HCT116 (cell line): ENCODE results near the gene RAC2.

Source experiments
- CTCF ChIP-seq, 3 experiments: fragments of 200-600 bp in 1 of 3; sonication (generic) in 1 of 3; IDR thresholded peaks in 2 of 3; conservative IDR thresholded peaks in 1 of 3; 2 replicates each; pipeline ENCODE4 v1.5.1; 2012 to 2017; ENCODE audit warnings: low read depth in 2 of 3, low read length in 2 of 3, antibody characterized with exemption in 1 of 3, borderline replicate concordance in 1 of 3, control low read depth in 1 of 3, mild to moderate bottlenecking in 1 of 3, mixed read lengths in 1 of 3, mixed run types in 1 of 3, moderate library complexity in 1 of 3; ENCODE audit not compliant: insufficient read depth in 1 of 3
- EZH2 ChIP-seq: fragments of 200-600 bp; sonication (generic); IDR thresholded peaks from 2 replicates; pipeline ENCODE4 v1.6.1; 2017; ENCODE audit warnings: antibody characterized with exemption, mixed run types
- MAX ChIP-seq: IDR thresholded peaks from 2 replicates; pipeline ENCODE4 v1.6.1; 2012
- POLR2A ChIP-seq: IDR thresholded peaks from 2 replicates; pipeline ENCODE4 v1.7.0; 2011; ENCODE audit warnings: borderline replicate concordance; ENCODE audit not compliant: insufficient read depth, insufficient read length; ENCODE audit errors: extremely low read depth
- RAD21 ChIP-seq: IDR thresholded peaks from 2 replicates; pipeline ENCODE4 v1.6.1; 2012; ENCODE audit warnings: low read depth, mild to moderate bottlenecking
- REST ChIP-seq: IDR thresholded peaks from 2 replicates; pipeline ENCODE4 v1.6.1; 2012; ENCODE audit warnings: low read depth
- SRF ChIP-seq: IDR thresholded peaks from 2 replicates; pipeline ENCODE4 v1.6.1; 2012; ENCODE audit warnings: low read depth
- ZBTB33 ChIP-seq: IDR thresholded peaks from 2 replicates; pipeline ENCODE4 v1.6.1; 2011; ENCODE audit warnings: mild to moderate bottlenecking, low read length, moderate library complexity; ENCODE audit not compliant: insufficient replicate concordance; ENCODE audit errors: extremely low read depth
- ZNF274 ChIP-seq: fragments of 200-500 bp; sonication (Bioruptor generic); IDR thresholded peaks from 2 replicates; pipeline ENCODE4 v1.6.1; 2014; ENCODE audit warnings: mild to moderate bottlenecking, low read depth, low read length, inconsistent platforms

GRCh38 chr22:37218771-37219411 is 25.2 kb downstream of the RAC2 start:
- TF ChIP-seq CTCF (IDR thresholded peaks at IDR 0.05 in 2 of 3, conservative IDR thresholded peaks at IDR 0.05 in 1 of 3; ENCODE audit: borderline replicate concordance in 1 of 3, insufficient read depth in 1 of 3, low read depth in 2 of 3, low read length in 2 of 3) (no peak), POLR2A (no peak), REST (no peak), ZNF274 (no peak), EZH2 (no peak), ZBTB33 (no peak), SRF (no peak), MAX (no peak), RAD21 (no peak)
